ENCODE data around the gene GC.
A peak's percentile ranks its signal among the peaks of the same experiment; 100 is the strongest.

The GC gene, protein sequence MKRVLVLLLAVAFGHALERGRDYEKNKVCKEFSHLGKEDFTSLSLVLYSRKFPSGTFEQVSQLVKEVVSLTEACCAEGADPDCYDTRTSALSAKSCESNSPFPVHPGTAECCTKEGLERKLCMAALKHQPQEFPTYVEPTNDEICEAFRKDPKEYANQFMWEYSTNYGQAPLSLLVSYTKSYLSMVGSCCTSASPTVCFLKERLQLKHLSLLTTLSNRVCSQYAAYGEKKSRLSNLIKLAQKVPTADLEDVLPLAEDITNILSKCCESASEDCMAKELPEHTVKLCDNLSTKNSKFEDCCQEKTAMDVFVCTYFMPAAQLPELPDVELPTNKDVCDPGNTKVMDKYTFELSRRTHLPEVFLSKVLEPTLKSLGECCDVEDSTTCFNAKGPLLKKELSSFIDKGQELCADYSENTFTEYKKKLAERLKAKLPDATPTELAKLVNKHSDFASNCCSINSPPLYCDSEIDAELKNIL

GRCh38 chr4:71783972-71784371 is at the start of gene GC:
TSS of gene GC (minus strand) at chr4:71784079. CDS start at chr4:71784018, 61 bp downstream.
- no peak for DNase-seq

GRCh38 chr4:71833232-71833900 is 49.5 kb upstream of the GC start:
- DNase-seq, result no peak

- no peak for DNase-seq
Observed at GRCh38 chr4:71832049-71832448, 48.2 kb upstream of the GC start.

GRCh38 chr4:71830497-71831190 is 46.8 kb upstream of the GC start:
- DNase-seq, result no peak

DNA sequence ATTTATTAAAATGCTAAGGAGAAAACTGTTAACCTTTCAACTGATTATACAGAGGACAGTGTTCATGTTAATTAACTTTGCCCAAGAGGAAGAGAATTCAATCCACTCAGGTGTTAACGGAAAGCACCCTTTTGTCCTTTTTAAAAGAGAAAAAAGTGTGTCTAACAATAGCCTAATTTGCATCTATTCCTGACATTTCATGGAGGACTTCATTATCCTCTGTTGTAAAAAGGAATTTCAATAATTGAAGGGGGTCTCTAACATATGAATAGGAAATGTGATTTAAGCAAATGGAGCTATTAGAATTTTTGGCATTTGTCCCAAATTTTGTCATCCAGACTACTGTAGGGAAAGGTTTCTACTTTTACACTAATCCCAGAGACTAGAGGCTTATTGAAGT is 44.6 kb upstream of the GC start:
- no peak for DNase-seq

GRCh38 chr4:71827826-71828225 is 43.9 kb upstream of the GC start:
- no peak for DNase-seq

DNA sequence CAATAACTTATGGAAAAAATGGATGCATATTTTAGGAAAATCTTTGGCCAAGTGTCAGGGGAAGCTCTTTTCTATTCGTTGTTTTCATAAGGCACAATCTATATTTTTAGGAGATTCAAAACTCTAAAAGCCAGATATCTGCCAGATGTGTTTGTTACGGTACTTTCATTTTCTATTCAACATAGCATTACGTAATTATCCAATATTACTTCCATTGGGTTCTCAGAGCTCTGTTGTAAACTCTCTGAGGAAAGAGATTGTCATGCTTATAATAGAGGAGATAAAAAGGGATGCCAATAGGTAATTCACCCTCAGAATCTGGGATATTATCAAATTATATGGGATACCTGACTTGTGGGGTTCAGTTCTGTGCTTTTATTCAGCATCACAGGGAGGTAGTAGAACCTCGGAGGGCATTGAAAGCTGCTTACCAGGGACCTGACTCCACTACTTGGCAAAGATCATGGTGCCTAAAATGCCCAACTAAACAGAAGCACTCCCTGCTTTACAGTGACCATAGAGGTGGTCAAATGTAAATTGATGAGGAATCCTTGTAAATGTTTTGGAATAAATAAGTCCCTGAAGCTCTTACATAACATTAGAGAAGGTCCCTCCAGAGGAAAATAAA is 32.9 kb upstream of the GC start:
- no peak for DNase-seq

DNA sequence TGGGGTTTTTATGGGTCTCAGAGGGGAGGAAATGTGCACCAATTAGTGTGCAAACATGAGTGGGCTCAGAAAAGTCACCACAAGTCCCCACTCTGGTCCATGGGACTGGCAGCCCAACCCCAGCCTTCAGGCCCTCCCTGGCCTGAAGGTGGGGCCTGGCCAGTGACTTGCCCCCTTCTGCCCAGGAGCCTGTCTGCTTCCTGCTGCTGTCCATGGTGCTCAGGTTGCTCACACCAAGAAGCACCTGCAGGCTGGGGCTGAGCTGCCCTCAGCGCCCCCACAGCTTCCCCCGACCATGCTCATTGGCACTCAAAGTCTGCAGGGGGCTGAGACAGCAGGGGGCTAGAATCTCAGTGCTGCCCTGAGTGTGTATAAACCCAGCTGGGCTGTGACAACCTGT is 30.6 kb upstream of the GC start:
- DNase-seq, result no peak

GRCh38 chr4:71809805-71810204 is 25.9 kb upstream of the GC start:
- DNase-seq, result peak in 1 of 2 experiments; percentile 6

GRCh38 chr4:71807469-71807868 is 23.6 kb upstream of the GC start:
- no peak for DNase-seq

DNA sequence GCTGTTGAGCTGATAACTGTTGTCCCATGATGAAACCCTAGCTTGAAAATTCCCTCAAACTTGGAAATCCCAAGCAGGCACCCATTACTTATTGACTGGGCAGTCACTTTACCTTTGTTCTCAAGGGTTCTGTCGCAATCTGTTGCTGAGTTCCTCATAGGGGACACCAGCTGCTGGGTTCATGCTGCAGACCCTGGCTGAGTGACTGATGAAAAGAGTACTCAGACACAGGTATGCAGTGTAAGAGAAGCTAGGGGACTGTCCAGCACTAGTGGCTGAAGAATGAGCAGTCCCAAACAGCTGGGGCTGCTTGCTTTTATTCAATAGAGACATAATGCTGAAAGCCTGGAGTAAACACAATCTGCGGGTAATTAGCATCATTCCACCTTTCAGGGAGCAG is 21.4 kb upstream of the GC start:
- peak in 1 of 2 experiments; percentile 29 for DNase-seq

DNA sequence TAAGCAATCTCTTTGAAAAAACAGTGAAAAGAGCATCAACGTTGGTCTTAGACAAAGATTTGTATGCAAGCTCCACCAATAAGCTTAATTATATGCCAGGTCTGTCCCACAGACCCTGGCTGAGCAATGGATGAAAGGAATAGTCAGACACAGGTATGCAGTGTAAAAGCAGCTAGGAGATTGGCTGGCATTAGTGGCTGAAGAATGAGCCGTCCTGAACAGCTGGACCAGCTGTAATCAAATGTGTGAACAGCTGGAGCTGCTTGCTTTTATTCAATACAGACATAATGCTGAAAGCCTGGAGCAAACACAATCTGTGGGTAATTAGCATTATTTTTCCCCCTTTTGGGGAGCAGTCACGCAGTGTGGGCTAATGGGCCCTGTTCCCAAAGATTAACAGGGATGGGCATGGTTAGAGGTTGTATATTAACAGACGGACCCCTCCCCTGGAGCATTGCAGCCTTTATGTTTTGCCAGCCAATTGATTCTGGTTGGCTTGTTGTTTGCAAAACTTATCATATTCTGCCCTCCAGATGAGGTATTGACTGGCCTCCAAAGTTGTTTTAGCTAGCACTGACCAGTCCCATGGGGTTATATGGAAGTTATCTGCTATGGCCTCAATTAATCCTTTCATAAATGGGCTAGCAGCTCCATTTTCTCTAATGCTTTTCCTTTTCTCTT is 20.3 kb upstream of the GC start:
- DNase-seq, result peak in 1 of 2 experiments; percentile 1

GRCh38 chr4:71785959-71786358 is 2.1 kb upstream of the GC start:
- DNase-seq, result no peak

DNA sequence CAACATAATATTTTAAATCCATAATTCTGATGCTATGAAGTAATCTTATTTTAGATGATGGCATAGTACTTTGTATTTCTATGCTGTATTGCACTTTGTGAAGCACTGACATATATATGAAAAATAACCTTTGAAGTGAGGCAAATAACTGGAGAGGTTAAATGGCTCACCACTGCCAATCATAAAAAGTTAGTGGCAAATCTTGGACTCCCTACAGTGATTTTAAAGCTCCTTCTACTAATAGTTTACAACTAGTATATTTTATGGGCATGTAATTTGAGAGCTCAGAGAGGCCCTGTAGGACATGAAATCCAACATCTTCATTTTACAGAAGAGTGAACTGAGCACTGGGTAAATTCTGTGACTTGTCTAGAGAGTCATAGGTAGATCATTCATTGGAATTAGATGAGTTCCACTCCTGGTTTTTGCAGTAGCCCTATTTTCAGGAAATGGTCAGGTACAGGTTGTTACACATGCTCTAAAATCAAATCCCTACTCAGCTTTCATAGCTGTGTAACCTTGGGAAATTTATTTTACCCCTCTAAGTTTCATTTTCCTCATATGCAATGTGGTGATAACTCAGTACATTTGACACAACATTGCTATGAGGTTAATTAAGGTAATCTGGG is 804 bp upstream of the GC start:
- no peak for DNase-seq

- DNase-seq, result no peak
Observed at GRCh38 chr4:71777891-71778290, 6.0 kb downstream of the GC start.

DNA sequence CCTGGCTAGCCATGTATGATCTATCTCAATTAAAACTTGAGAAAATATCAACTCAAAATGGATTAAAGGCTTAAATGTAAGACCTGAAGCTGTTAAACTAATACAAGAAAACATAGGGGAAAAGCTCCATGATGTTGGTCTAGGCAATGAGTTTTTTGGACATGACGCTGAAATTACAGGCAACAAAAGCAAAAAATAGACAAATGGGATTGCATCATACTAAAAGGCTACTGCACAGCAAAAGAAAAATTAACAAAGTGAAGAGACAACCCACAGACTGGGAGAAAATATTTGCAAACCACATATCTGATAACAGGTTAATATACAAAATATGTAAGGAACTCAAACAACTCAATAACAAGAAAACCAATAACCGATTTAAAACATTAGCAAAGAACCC is 8.4 kb downstream of the GC start:
- DNase-seq, result no peak

- DNase-seq, result no peak
Observed at GRCh38 chr4:71774136-71774535, 9.7 kb downstream of the GC start.

- DNase-seq, result no peak
Observed at GRCh38 chr4:71773004-71773403, 10.9 kb downstream of the GC start.

GRCh38 chr4:71772592-71772991 is 11.3 kb downstream of the GC start:
- peak in 1 of 2 experiments; percentile 3 for DNase-seq

DNA sequence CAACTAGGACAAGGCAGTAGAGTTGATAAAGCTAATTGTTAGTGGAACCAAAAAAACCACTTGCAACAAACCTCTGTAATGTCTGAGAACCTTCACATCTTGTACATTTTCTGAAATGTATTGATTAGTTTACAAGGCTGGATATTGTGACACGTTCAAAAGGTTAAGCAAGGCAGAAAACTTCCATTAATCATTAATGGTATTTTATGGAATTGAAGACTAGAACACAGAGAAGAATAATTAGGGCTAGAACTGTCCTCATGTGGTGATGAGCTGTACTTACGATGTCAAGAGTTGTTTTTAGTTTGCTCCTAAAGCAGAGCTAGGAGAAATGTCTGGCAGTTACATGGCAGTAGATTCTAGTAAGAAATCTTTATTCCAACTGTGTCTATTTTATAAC is 12.3 kb downstream of the GC start:
- DNase-seq, result no peak

GRCh38 chr4:71769434-71769833 is 14.4 kb downstream of the GC start:
- no peak for DNase-seq

DNA sequence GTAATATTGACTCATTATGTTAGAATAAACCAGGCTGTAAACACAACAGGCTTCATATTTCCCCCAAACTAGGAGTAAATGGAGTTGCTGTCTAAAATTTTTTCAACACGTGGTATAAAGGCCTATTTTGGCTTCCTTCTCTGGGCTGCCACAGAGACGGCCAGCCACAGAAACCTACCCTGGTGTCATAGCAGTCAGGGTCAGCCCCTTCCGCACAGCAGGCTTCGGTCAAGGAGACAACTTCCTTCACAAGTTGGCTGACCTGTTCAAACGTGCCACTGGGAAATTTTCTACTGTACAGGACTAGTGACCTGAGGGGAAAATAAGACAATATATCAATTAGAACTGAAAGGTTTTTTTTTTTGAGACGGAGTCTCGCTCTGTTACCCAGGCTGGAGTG is 15.8 kb downstream of the GC start:
- DNase-seq, result no peak

Measured in NCI-H524 (cell line).